Measurements from ENCODE around the gene IFT52. TPM values are rescaled to one million over a fixed set of nuclear protein-coding genes. Genes with fewer than 3 reads are reported as not detected.

The IFT52 gene
- total RNA-seq, 1 experiment from 2014 or later = 46.4 TPM

DNA sequence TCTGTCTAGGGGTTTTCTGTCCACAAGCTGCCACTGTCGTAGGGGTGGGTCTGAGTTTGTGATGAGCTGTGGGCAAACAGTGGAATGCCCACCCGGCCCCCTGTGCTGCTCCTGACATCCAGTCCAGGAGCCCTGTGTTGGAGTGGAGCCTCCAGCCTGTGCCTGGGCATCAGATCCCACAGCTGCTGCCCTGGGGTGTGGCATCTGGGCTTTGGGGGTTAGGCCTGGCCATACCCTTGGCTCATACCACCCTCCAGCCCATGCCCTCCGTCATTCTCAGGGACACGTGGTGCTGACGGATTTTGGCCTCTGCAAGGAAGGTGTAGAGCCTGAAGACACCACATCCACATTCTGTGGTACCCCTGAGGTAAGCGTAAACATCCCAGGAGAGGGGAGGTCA is 19.0 kb upstream of the IFT52 start:
- Histone ChIP-seq H2AFZ (no peak overlapping the region), H3K36me3 (ENCODE audit: low read depth) (no peaks in the 10 kb centered on the region), H3K9me3 (ENCODE audit: insufficient read depth, low read depth) (no peaks in the 10 kb centered on the region), H3K9me2 (ENCODE audit: insufficient read depth) (no peaks in the 10 kb centered on the region), H3K27ac (no peak overlapping the region), H4K20me1 (ENCODE audit: insufficient read depth) (no peaks in the 10 kb centered on the region), H3K4me2 (no peak overlapping the region), H3F3A (ENCODE audit: insufficient read depth, low read depth) (no peaks in the 10 kb centered on the region; the same call in 1 of the 2 replicates), H3K4me1 (replicated peaks; ENCODE audit: insufficient read depth) (peaks cover 11% of the 10 kb centered on the region; the same call in 1 of the 2 replicates), H3K4me3 (no peak overlapping the region), H3K27me3 (ENCODE audit: insufficient read depth, low read depth) (no peaks in the 10 kb centered on the region), H3K79me2 (ENCODE audit: low read depth) (no peaks in the 10 kb centered on the region)
- ChIA-PET POLR2A (ENCODE audit: unreplicated experiment) (no interaction called here), CTCF (no interaction called here)
- intact Hi-C loops (cut with micrococcal nuclease; ENCODE audit: unreplicated experiment) = no loop called here
- no peak for DNase-seq
- TF ChIP-seq EZH2 (IDR thresholded peaks at IDR 0.05; ENCODE audit: low read depth) = no peak
- TF ChIP-seq, protein P1, sequence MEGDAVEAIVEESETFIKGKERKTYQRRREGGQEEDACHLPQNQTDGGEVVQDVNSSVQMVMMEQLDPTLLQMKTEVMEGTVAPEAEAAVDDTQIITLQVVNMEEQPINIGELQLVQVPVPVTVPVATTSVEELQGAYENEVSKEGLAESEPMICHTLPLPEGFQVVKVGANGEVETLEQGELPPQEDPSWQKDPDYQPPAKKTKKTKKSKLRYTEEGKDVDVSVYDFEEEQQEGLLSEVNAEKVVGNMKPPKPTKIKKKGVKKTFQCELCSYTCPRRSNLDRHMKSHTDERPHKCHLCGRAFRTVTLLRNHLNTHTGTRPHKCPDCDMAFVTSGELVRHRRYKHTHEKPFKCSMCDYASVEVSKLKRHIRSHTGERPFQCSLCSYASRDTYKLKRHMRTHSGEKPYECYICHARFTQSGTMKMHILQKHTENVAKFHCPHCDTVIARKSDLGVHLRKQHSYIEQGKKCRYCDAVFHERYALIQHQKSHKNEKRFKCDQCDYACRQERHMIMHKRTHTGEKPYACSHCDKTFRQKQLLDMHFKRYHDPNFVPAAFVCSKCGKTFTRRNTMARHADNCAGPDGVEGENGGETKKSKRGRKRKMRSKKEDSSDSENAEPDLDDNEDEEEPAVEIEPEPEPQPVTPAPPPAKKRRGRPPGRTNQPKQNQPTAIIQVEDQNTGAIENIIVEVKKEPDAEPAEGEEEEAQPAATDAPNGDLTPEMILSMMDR (conservative IDR thresholded peaks at IDR 0.05) = no peak
- no TSS peak for BruUV-seq (replicated peaks)

DNA sequence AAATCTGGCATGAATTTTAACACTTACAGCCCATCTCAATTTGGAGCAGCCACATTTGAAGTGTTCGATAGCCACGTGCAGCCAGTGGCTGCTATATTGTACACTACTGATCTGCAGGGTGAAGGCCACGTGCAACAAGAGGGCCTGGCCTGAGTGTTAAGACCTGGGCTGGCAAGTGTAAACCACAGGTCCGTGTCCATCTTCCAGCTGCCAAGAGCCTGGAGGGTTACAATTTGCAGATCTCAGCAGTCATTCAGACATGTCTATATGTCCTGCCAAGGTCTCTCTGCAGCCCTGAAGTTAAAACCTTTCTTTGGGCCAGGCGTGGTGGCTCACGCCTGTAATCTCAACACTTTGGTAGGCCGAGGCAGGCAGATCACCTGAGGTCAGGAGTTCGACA is 17.8 kb upstream of the IFT52 start:
- TF ChIP-seq, protein P1 (conservative IDR thresholded peaks at IDR 0.05) = no peak
- TF ChIP-seq EZH2 (IDR thresholded peaks at IDR 0.05; ENCODE audit: low read depth) = no peak
- no peaks in the 10 kb centered on the region for H3K9me2 ChIP-seq (ENCODE audit: insufficient read depth)
- DNase-seq = no peak
- BruUV-seq (replicated peaks) = no TSS peak
- H3K79me2 ChIP-seq (ENCODE audit: low read depth) = no peaks in the 10 kb centered on the region
- no peak overlapping the region for H2AFZ ChIP-seq
- no peak overlapping the region for H3K4me3 ChIP-seq
- H3F3A ChIP-seq (ENCODE audit: insufficient read depth, low read depth) = no peaks in the 10 kb centered on the region; the same call in 1 of the 2 replicates
- H3K4me1 ChIP-seq (replicated peaks; ENCODE audit: insufficient read depth) = peaks cover 11% of the 10 kb centered on the region; the same call in 1 of the 2 replicates
- intact Hi-C loops (cut with micrococcal nuclease; ENCODE audit: unreplicated experiment) = no loop called here
- no peak overlapping the region for H3K4me2 ChIP-seq
- H4K20me1 ChIP-seq (ENCODE audit: insufficient read depth) = no peaks in the 10 kb centered on the region
- ChIA-PET POLR2A (ENCODE audit: unreplicated experiment) (no interaction called here), CTCF (no interaction called here)
- no peaks in the 10 kb centered on the region for H3K27me3 ChIP-seq (ENCODE audit: insufficient read depth, low read depth)
- H3K9me3 ChIP-seq (ENCODE audit: insufficient read depth, low read depth) = no peaks in the 10 kb centered on the region
- no peaks in the 10 kb centered on the region for H3K36me3 ChIP-seq (ENCODE audit: low read depth)
- no peak overlapping the region for H3K27ac ChIP-seq

DNA sequence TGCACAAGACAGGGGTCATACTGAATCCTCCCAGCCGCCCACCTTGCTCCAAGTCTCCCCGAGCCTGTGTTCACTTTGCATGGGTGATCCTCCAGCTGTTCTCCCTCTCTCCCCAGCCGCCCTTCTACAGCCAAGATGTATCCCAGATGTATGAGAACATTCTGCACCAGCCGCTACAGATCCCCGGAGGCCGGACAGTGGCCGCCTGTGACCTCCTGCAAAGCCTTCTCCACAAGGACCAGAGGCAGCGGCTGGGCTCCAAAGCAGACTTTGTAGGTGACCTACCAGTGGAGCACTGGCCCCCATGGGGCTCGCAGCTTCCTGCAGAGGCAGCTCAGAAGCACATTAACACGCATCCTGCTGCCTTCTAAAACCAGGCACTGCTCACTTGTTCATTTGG is 14.6 kb upstream of the IFT52 start:
- no peak for DNase-seq
- TF ChIP-seq, protein P1 (conservative IDR thresholded peaks at IDR 0.05) = no peak
- no peak for TF ChIP-seq EZH2 (IDR thresholded peaks at IDR 0.05; ENCODE audit: low read depth)
- Histone ChIP-seq H3K9me2 (ENCODE audit: insufficient read depth) (no peaks in the 10 kb centered on the region), H3K4me2 (no peak overlapping the region), H3K79me2 (ENCODE audit: low read depth) (no peaks in the 10 kb centered on the region), H3K27me3 (ENCODE audit: insufficient read depth, low read depth) (no peaks in the 10 kb centered on the region), H3K27ac (no peak overlapping the region), H3F3A (ENCODE audit: insufficient read depth, low read depth) (no peaks in the 10 kb centered on the region; the same call in 1 of the 2 replicates), H3K9me3 (ENCODE audit: insufficient read depth, low read depth) (no peaks in the 10 kb centered on the region), H4K20me1 (ENCODE audit: insufficient read depth) (no peaks in the 10 kb centered on the region), H3K36me3 (ENCODE audit: low read depth) (no peaks in the 10 kb centered on the region), H3K4me1 (replicated peaks; ENCODE audit: insufficient read depth) (peaks cover 25% of the 10 kb centered on the region), H3K4me3 (no peak overlapping the region), H2AFZ (no peak overlapping the region)
- ChIA-PET POLR2A (ENCODE audit: unreplicated experiment) (no interaction called here), CTCF (no interaction called here)
- no TSS peak for BruUV-seq (replicated peaks)
- intact Hi-C loops (cut with micrococcal nuclease; ENCODE audit: unreplicated experiment) = no loop called here

Measured in PC-9 (cell line).